IMR-90 (cell line): ENCODE measurements around the gene DHX40. TPM values are rescaled to one million over a fixed set of nuclear protein-coding genes. Genes with fewer than 3 reads are reported as not detected.
A peak's percentile ranks its signal among the peaks of the same experiment; 100 is the strongest.
"Not testable (repeated sequence)": the region's sequence is repeated elsewhere in the genome, so short reads cannot be mapped to it uniquely, and the experiment has no call there.

Experiments
- ATAC-seq: fragments of 200-7000 bp; cut with Tn5 transposase; 2 replicates; pipeline ENCODE4 v1.9.1; 2020; ENCODE audit warnings: low read depth, mild to moderate bottlenecking, moderate library complexity
- BruUV-seq: library from RNA; stranded (reverse); fragments of 400-500 nt; replicated peaks from 2 replicates; lab custom pipeline; 2021; lab: Mats Ljungman, UMichigan
- CTCF ChIA-PET: fragments of 300-600 bp; formaldehyde crosslinking; extraction: SDS; loops from one replicate; lab custom pipeline; 2021; ENCODE audit warnings: antibody characterized with exemption; lab: Yijun Ruan, JAX
- POLR2A ChIA-PET: fragments of 300-600 bp; sonication (Branson Sonifier 250); formaldehyde crosslinking; loops from one replicate; lab custom pipeline; 2022; ENCODE audit warnings: antibody characterized with exemption; ENCODE audit not compliant: unreplicated experiment; lab: Charles Lee
- DNase-seq: peaks from one replicate; pipeline ENCODE4 v3.0.0; 2013
- H2AFZ ChIP-seq: replicated peaks from 2 replicates; pipeline ENCODE3; 2013; ENCODE audit warnings: low read length, mild to moderate bottlenecking; ENCODE audit not compliant: poor library complexity
- H2AK5ac ChIP-seq: 2 replicates; pipeline ENCODE4 v1.6.1; 2013; ENCODE audit warnings: low read depth, low read length, inconsistent platforms
- H2AK9ac ChIP-seq: replicated peaks from 2 replicates; pipeline ENCODE3; 2013; ENCODE audit warnings: mild to moderate bottlenecking, low read depth, low read length, moderate library complexity; ENCODE audit not compliant: poor library complexity
- H2BK120ac ChIP-seq: 2 replicates; pipeline ENCODE4 v1.6.1; 2013; ENCODE audit warnings: low read depth, low read length, inconsistent platforms
- H2BK15ac ChIP-seq: 3 replicates; pipeline ENCODE4 v1.6.1; 2013; ENCODE audit warnings: low read depth, low read length, inconsistent platforms
- H2BK20ac ChIP-seq: 2 replicates; pipeline ENCODE4 v1.6.1; 2013; ENCODE audit warnings: low read depth, mild to moderate bottlenecking, inconsistent platforms, low read length, moderate library complexity
- H2BK5ac ChIP-seq: 2 replicates; pipeline ENCODE4 v1.6.1; 2013; ENCODE audit warnings: mild to moderate bottlenecking, low read depth, low read length, inconsistent platforms; ENCODE audit not compliant: poor library complexity, severe bottlenecking
- H3K14ac ChIP-seq: replicated peaks from 2 replicates; pipeline ENCODE4 v1.6.1; 2013; ENCODE audit warnings: low read depth, low read length, inconsistent platforms
- H3K18ac ChIP-seq: 2 replicates; pipeline ENCODE4 v1.6.1; 2013; ENCODE audit warnings: low read depth, low read length, control low read depth
- H3K23ac ChIP-seq: 2 replicates; pipeline ENCODE4 v1.6.1; 2013; ENCODE audit warnings: low read depth, low read length, inconsistent platforms
- H3K27ac ChIP-seq: 2 replicates; pipeline ENCODE4 v1.5.1; 2013; ENCODE audit warnings: mild to moderate bottlenecking, control low read depth, low read length; ENCODE audit not compliant: insufficient read depth
- H3K27me3 ChIP-seq: 2 replicates; pipeline ENCODE4 v1.6.1; 2013; ENCODE audit warnings: low read length; ENCODE audit not compliant: control insufficient read depth, insufficient read depth
- H3K36me3 ChIP-seq: 2 replicates; pipeline ENCODE4 v1.6.1; 2013; ENCODE audit warnings: low read length, mixed read lengths; ENCODE audit not compliant: control insufficient read depth, insufficient read depth
- H3K4ac ChIP-seq: 2 replicates; pipeline ENCODE4 v1.6.1; 2013; ENCODE audit warnings: low read depth, low read length, inconsistent platforms
- H3K4me1 ChIP-seq: 2 replicates; pipeline ENCODE4 v1.6.1; 2013; ENCODE audit warnings: low read length, mixed read lengths; ENCODE audit not compliant: control insufficient read depth, insufficient read depth
- H3K4me2 ChIP-seq: 2 replicates; pipeline ENCODE4 v1.6.1; 2013; ENCODE audit warnings: low read depth, mild to moderate bottlenecking, control low read depth, low read length, moderate library complexity
- H3K4me3 ChIP-seq: 2 replicates; pipeline ENCODE4 v1.5.1; 2013; ENCODE audit warnings: low read depth, mild to moderate bottlenecking, control low read depth, low read length, moderate library complexity; ENCODE audit not compliant: insufficient read depth
- H3K56ac ChIP-seq: 2 replicates; pipeline ENCODE4 v1.6.1; 2013; ENCODE audit warnings: low read length, inconsistent platforms; ENCODE audit not compliant: insufficient read depth; ENCODE audit errors: extremely low read depth
- H3K79me1 ChIP-seq, 2 experiments: 2 replicates each; pipeline ENCODE4 v1.6.1; 2013; ENCODE audit warnings: low read length in 2 of 2, inconsistent platforms in 1 of 2, low read depth in 1 of 2
- H3K9ac ChIP-seq: 2 replicates; pipeline ENCODE4 v1.6.1; 2013; ENCODE audit warnings: low read depth, low read length, control low read depth
- H3K9me1 ChIP-seq: 2 replicates; pipeline ENCODE4 v1.6.1; 2013; ENCODE audit warnings: low read length, inconsistent platforms; ENCODE audit not compliant: insufficient read depth
- H3K9me3 ChIP-seq: 2 replicates; pipeline ENCODE4 v1.6.1; 2013; ENCODE audit warnings: low read length; ENCODE audit not compliant: control insufficient read depth, insufficient read depth
- H4K20me1 ChIP-seq: 2 replicates; pipeline ENCODE4 v1.6.1; 2013; ENCODE audit warnings: low read length, inconsistent platforms; ENCODE audit not compliant: insufficient read depth
- H4K5ac ChIP-seq: 2 replicates; pipeline ENCODE4 v1.6.1; 2013; ENCODE audit warnings: mild to moderate bottlenecking, low read depth, low read length, control low read depth
- H4K8ac ChIP-seq, 2 experiments: 2 replicates each; pipeline ENCODE4 v1.6.1; 2013; ENCODE audit warnings: low read depth in 2 of 2, low read length in 2 of 2, control low read depth in 1 of 2, inconsistent platforms in 1 of 2
- H4K91ac ChIP-seq: 2 replicates; pipeline ENCODE4 v1.6.1; 2013; ENCODE audit warnings: low read depth, low read length, inconsistent platforms; ENCODE audit not compliant: insufficient read depth
- CEBPB ChIP-seq: IDR thresholded peaks from 2 replicates; pipeline ENCODE4 v1.6.1; 2012; ENCODE audit warnings: low read depth, low read length, improper control_type of control experiment
- FOS ChIP-seq: fragments of 150-350 bp; IDR thresholded peaks from 2 replicates; pipeline ENCODE4 v1.6.1; 2016; ENCODE audit warnings: low read depth, low read length
- WGBS, 2 experiments: methylation state at CpG; one replicate each; pipeline versions ENCODE4 v1.1.5 to v1.1.7; 2013; ENCODE audit warnings: missing lambda C conversion rate in 2 of 2; ENCODE audit not compliant: insufficient read length in 1 of 2; ENCODE audit errors: extremely low coverage in 2 of 2; 5-methylcytosine and 5-hydroxymethylcytosine counted together
- dilution Hi-C: fragments of 300-500 bp; cut with HindIII; formaldehyde crosslinking; loops from one replicate; pipeline ENCODE4 v1.14.3; 2018; ENCODE audit warnings: low sequenced_read_pairs; ENCODE audit not compliant: unreplicated experiment
- in situ Hi-C: fragments of 300-500 bp; cut with MboI; formaldehyde crosslinking; loops from 3 replicates; pipeline ENCODE4 v1.14.3; 2019; ENCODE audit warnings: low sequenced_read_pairs, inconsistent platforms, mixed read lengths
- intact Hi-C: fragments of 100-400 bp; cut with micrococcal nuclease; formaldehyde crosslinking; loops from 2 replicates; pipeline ENCODE4 v1.10.0; 2022
- microRNA-seq, 2 experiments: library from miRNA; stranded (forward) in 1 of 2; unstranded in 1 of 2; fragments of 10-50 nt in 1 of 2; fragments of <30 nt in 1 of 2; gene quantifications in 1 of 2; microRNA quantifications in 1 of 2; one replicate each; pipeline versions ENCODE3 to v1.1.0; 2013 to 2020; ENCODE audit not compliant: insufficient read depth in 1 of 2, insufficient read length in 1 of 2, unreplicated experiment in 1 of 2
- polyA plus RNA-seq, 3 experiments: library from polyadenylated mRNA; depleted of rRNA; stranded (reverse); fragments of >200 nt; gene quantifications; 2 replicates each; pipeline ENCODE4 v1.2.3, GENCODE V29; 2012; ENCODE audit warnings: low replicate concordance in 1 of 3
- small RNA-seq, 5 experiments: library from RNA; depleted of rRNA; stranded (forward); fragments of <200 nt; gene quantifications; one replicate each; pipeline ENCODE3, GENCODE V24; 2012
- total RNA-seq: library from RNA; depleted of rRNA; stranded (reverse); fragments of >200 nt; gene quantifications from 2 replicates; pipeline ENCODE4 v1.2.3, GENCODE V29; 2012; rRNA removed

DHX40 gene
- total and polyA plus RNA-seq, 2 of the 4 experiments (the other 2 are of a cell fraction): 17.4 to 44.4 TPM

- H3K4ac ChIP-seq, H2BK15ac ChIP-seq, H3K9me3 ChIP-seq, H3K18ac ChIP-seq, H3K4me2 ChIP-seq, H3K14ac ChIP-seq, H3K4me1 ChIP-seq, intact Hi-C loops, H2BK20ac ChIP-seq, H3K9me1 ChIP-seq, H3K27ac ChIP-seq, H2AK9ac ChIP-seq, in situ Hi-C loops, BruUV-seq, H4K8ac ChIP-seq, H3K9ac ChIP-seq, H3K56ac ChIP-seq, H2BK120ac ChIP-seq, H3K23ac ChIP-seq, H3K27me3 ChIP-seq, dilution Hi-C loops, H2AFZ ChIP-seq, H4K20me1 ChIP-seq, H2AK5ac ChIP-seq, H4K91ac ChIP-seq, H4K5ac ChIP-seq, H3K4me3 ChIP-seq: not testable (repeated sequence)
- peak; percentile 68 for ATAC-seq
- DNase-seq: peak; percentile 86
- peak overlapping the region; percentile 34 for H2BK5ac ChIP-seq
- TF ChIP-seq CEBPB (peak; percentile 85), FOS (0 out of 2 replicates have a peak, but pooled peaks have one; percentile 5)
- ChIA-PET CTCF (interaction anchor here (1.2 kb wide), 1 partner anchor 13 kb away, joined by 3 read pairs; no protein-coding TSS in a partner anchor), POLR2A (interaction anchor here (0.6 kb wide), 1 partner anchor 154 kb away, joined by 3 read pairs; no protein-coding TSS in a partner anchor)
- peaks cover 56% of the 10 kb centered on the region for H3K36me3 ChIP-seq
- H3K79me1 ChIP-seq: peaks cover 36 to 48% of the 10 kb centered on the region in 2 experiments
- no CpG with 5 or more reads among the region's 7 CpGs for WGBS, 2 experiments
Observed at GRCh38 chr17:59656624-59657023, 91.2 kb downstream of the DHX40 start.

Small RNA genes within 50 kb of the gene (microRNA-seq; reads per million reads assigned to microRNA genes)
- gene RNU4-13P (ENCODE audit: insufficient read depth, insufficient read length): not detected

Small RNA genes within 50 kb of the gene (small RNA-seq; reads per million reads assigned to genes)
- 0 reads per million in 5 experiments for gene RNU4-13P

Other genes with a start within 250 kb of the DHX40 start
- gene YPEL2, start 234.0 kb upstream of the DHX40 start, total RNA-seq: 1.9 and 3.4 TPM in 2 replicates
- 1.9 and 2.3 TPM in 2 replicates for gene YPEL2, start 234.0 kb upstream of the DHX40 start, polyA plus RNA-seq (2012; rRNA removed)
- 576 and 641 TPM in 2 replicates for gene CLTC, start 54.3 kb downstream of the DHX40 start, total RNA-seq
- gene CLTC, start 54.3 kb downstream of the DHX40 start, polyA plus RNA-seq (2012; rRNA removed): 156 and 181 TPM in 2 replicates
- 24.9 and 41.7 TPM in 2 replicates for gene PTRH2, start 141.8 kb downstream of the DHX40 start, total RNA-seq
- gene PTRH2, start 141.8 kb downstream of the DHX40 start, polyA plus RNA-seq (2012; rRNA removed): 45.7 and 49.7 TPM in 2 replicates
- 197 and 272 TPM in 2 replicates for gene VMP1, start 142.0 kb downstream of the DHX40 start, total RNA-seq
- 59.9 and 89.8 TPM in 2 replicates for gene VMP1, start 142.0 kb downstream of the DHX40 start, polyA plus RNA-seq (2012; rRNA removed)